Osteocyte (in vitro differentiated cells): ENCODE data around the gene CHEK2. TPM values are rescaled to one million over a fixed set of nuclear protein-coding genes. Genes with fewer than 3 reads are reported as not detected.
"Not testable (repeated sequence)": the region's sequence is repeated elsewhere in the genome, so short reads cannot be mapped to it uniquely, and the experiment has no call there.

Source experiments
- DNase-seq: peaks from one replicate; pipeline ENCODE4 v3.0.0; 2021; ENCODE audit warnings: mixed read lengths; ENCODE audit not compliant: unreplicated experiment; ENCODE audit errors: extremely low spot score
- H3K27ac Mint-ChIP-seq: one replicate; pipeline ENCODE4 v1.8.0; 2021; ENCODE audit warnings: mild to moderate bottlenecking, mixed read lengths; ENCODE audit not compliant: unreplicated experiment
- H3K27me3 Mint-ChIP-seq: one replicate; pipeline ENCODE4 v1.8.0; 2021; ENCODE audit warnings: mixed read lengths; ENCODE audit not compliant: unreplicated experiment
- H3K36me3 Mint-ChIP-seq: one replicate; pipeline ENCODE4 v1.8.0; 2021; ENCODE audit warnings: mixed read lengths; ENCODE audit not compliant: unreplicated experiment
- H3K4me1 Mint-ChIP-seq: one replicate; pipeline ENCODE4 v1.8.0; 2021; ENCODE audit warnings: mixed read lengths; ENCODE audit not compliant: unreplicated experiment
- H3K4me3 Mint-ChIP-seq: one replicate; pipeline ENCODE4 v1.8.0; 2021; ENCODE audit warnings: mild to moderate bottlenecking, moderate library complexity, mixed read lengths; ENCODE audit not compliant: unreplicated experiment
- H3K9me3 Mint-ChIP-seq: one replicate; pipeline ENCODE4 v1.8.0; 2021; ENCODE audit warnings: mixed read lengths; ENCODE audit not compliant: unreplicated experiment
- CTCF ChIP-seq: fragments of 200-600 bp; sonication (generic); IDR thresholded peaks from 2 replicates; pipeline ENCODE4 v1.5.0; 2021; ENCODE audit warnings: antibody characterized with exemption, mild to moderate bottlenecking, moderate library complexity
- total RNA-seq: library from RNA; stranded (reverse); gene quantifications from 2 replicates; pipeline ENCODE4 v1.2.1, GENCODE V29; 2021

Gene CHEK2
- total RNA-seq, 1 donor from 2014 or later: 9.9 TPM

- H3K27ac Mint-ChIP-seq: no peak overlapping the region
- TF ChIP-seq CTCF: no peak
- H3K9me3 Mint-ChIP-seq: no peaks in the 10 kb centered on the region
- no peaks in the 10 kb centered on the region for H3K27me3 Mint-ChIP-seq
- peaks cover 2% of the 10 kb centered on the region for H3K36me3 Mint-ChIP-seq
- H3K4me3 Mint-ChIP-seq: no peak overlapping the region
- peaks cover 4% of the 10 kb centered on the region for H3K4me1 Mint-ChIP-seq
- no peak for DNase-seq
Measured at GRCh38 chr22:28761449-28761755, 19.8 kb upstream of the CHEK2 start.

GRCh38 chr22:28759861-28760560 lies 18.4 kb upstream of the CHEK2 start:
- no peak overlapping the region for H3K4me3 Mint-ChIP-seq
- no peak for DNase-seq
- TF ChIP-seq CTCF: no peak
- H3K36me3 Mint-ChIP-seq: peaks cover 2% of the 10 kb centered on the region
- no peak overlapping the region for H3K27ac Mint-ChIP-seq
- no peaks in the 10 kb centered on the region for H3K9me3 Mint-ChIP-seq
- H3K27me3 Mint-ChIP-seq: no peaks in the 10 kb centered on the region
- peaks cover 4% of the 10 kb centered on the region for H3K4me1 Mint-ChIP-seq

- not testable (repeated sequence) for H3K9me3 Mint-ChIP-seq, H3K36me3 Mint-ChIP-seq, DNase-seq, H3K27ac Mint-ChIP-seq, H3K27me3 Mint-ChIP-seq, H3K4me3 Mint-ChIP-seq
- peaks cover 18% of the 10 kb centered on the region for H3K4me1 Mint-ChIP-seq
Measured at GRCh38 chr22:28754512-28754911, 12.9 kb upstream of the CHEK2 start.

GRCh38 chr22:28750471-28750881 lies 8.9 kb upstream of the CHEK2 start:
- peak overlapping the region; percentile 90 for H3K27ac Mint-ChIP-seq
- peak overlapping the region; percentile 51 for H3K4me3 Mint-ChIP-seq
- TF ChIP-seq CTCF: no peak
- H3K4me1 Mint-ChIP-seq: peaks cover 20% of the 10 kb centered on the region
- no peaks in the 10 kb centered on the region for H3K27me3 Mint-ChIP-seq
- peaks cover 16% of the 10 kb centered on the region for H3K36me3 Mint-ChIP-seq
- H3K9me3 Mint-ChIP-seq: no peaks in the 10 kb centered on the region
- no peak for DNase-seq

- H3K27me3 Mint-ChIP-seq: no peaks in the 10 kb centered on the region
- no peak for TF ChIP-seq CTCF
- no peak for DNase-seq
- H3K9me3 Mint-ChIP-seq: no peaks in the 10 kb centered on the region
- peaks cover 19% of the 10 kb centered on the region for H3K36me3 Mint-ChIP-seq
- H3K27ac Mint-ChIP-seq: no peak overlapping the region
- no peak overlapping the region for H3K4me3 Mint-ChIP-seq
- peaks cover 20% of the 10 kb centered on the region for H3K4me1 Mint-ChIP-seq
Measured at GRCh38 chr22:28743852-28744251, 2.2 kb upstream of the CHEK2 start.

GRCh38 chr22:28742562-28742962 lies 942 bp upstream of the CHEK2 start:
- no peak for TF ChIP-seq CTCF
- DNase-seq: no peak
- H3K9me3 Mint-ChIP-seq: no peaks in the 10 kb centered on the region

More at GRCh38 chr22:28742562-28742962, 942 bp upstream of the CHEK2 start:
- Mint-ChIP-seq H3K36me3 (peaks cover 15% of the 10 kb centered on the region), H3K27ac (peak overlapping the region; percentile 95), H3K27me3 (no peaks in the 10 kb centered on the region), H3K4me1 (peaks cover 20% of the 10 kb centered on the region), H3K4me3 (peak overlapping the region; percentile 90)
